Spleen (tissue), 7 donors: Measurements from ENCODE around the gene PLA2G15.

Source experiments
- POLR2A ChIP-seq, 3 donors: fragments of 450-650 bp; IDR thresholded peaks; one replicate each; pipeline ENCODE4 v1.5.1; 2017; ENCODE audit warnings: antibody characterized with exemption in 3 of 3, mild to moderate bottlenecking in 1 of 3
- POLR2AphosphoS5 ChIP-seq, 3 donors: sonication (generic); formaldehyde crosslinking; IDR thresholded peaks; one replicate each; pipeline ENCODE4 v1.5.1; 2017; ENCODE audit warnings: antibody characterized with exemption in 3 of 3
- TF ChIP-seq, protein P1 (sequence below), 11 experiments: fragments of 200-600 bp in 7 of 11; fragments of 450-650 bp in 4 of 11; sonication (generic) in 4 of 11; IDR thresholded peaks in 8 of 11; conservative IDR thresholded peaks in 3 of 11; 1 replicate in 7 of 11; 2 replicates in 4 of 11; pipeline versions ENCODE4 v1.4.0 to v1.8.0; 2016 to 2021; ENCODE audit warnings: antibody characterized with exemption in 11 of 11, inconsistent platforms in 4 of 11, mild to moderate bottlenecking in 1 of 11
- donor health status: DM: no; HTN: no; CAD: no; lungs with moderate emphysema.
- donor health status: DM: no; HTN: no; CAD: no.
- donor health status: DM: no; HTN: no; CAD: no.

DNA sequence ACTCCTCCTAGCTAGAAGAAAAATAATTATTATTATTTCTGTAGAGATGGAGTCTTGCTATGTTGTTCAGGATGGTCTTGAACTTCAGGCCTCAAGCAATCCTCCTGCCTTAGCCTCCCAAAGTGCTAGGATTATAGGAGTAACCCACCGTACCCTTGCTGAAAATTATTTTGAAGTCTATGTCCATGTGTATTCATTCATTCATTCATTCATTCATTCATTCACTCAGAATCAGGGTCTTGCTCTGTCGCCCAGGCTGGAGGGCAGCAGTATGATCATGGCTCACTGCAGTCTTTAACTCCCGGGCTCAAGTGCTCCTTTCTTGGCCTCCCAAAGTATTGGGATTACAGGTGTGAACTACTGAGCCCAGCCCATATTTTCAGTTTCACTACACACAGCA is 61.5 kb downstream of the PLA2G15 start:
- TF ChIP-seq POLR2AphosphoS5 (IDR thresholded peaks at IDR 0.05) (no peak), POLR2A (IDR thresholded peaks at IDR 0.05) (no peak)
- TF ChIP-seq, protein P1, sequence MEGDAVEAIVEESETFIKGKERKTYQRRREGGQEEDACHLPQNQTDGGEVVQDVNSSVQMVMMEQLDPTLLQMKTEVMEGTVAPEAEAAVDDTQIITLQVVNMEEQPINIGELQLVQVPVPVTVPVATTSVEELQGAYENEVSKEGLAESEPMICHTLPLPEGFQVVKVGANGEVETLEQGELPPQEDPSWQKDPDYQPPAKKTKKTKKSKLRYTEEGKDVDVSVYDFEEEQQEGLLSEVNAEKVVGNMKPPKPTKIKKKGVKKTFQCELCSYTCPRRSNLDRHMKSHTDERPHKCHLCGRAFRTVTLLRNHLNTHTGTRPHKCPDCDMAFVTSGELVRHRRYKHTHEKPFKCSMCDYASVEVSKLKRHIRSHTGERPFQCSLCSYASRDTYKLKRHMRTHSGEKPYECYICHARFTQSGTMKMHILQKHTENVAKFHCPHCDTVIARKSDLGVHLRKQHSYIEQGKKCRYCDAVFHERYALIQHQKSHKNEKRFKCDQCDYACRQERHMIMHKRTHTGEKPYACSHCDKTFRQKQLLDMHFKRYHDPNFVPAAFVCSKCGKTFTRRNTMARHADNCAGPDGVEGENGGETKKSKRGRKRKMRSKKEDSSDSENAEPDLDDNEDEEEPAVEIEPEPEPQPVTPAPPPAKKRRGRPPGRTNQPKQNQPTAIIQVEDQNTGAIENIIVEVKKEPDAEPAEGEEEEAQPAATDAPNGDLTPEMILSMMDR (IDR thresholded peaks at IDR 0.05 in 8 of 11, conservative IDR thresholded peaks at IDR 0.05 in 3 of 11): no peak
